HUES64 (cell line): ENCODE results near the gene SERAC1.
"Not testable (repeated sequence)": the region's sequence is repeated elsewhere in the genome, so short reads cannot be mapped to it uniquely, and the experiment has no call there.

ENCODE experiments used
- H3K27ac ChIP-seq: 2 replicates; pipeline ENCODE4 v1.7.0; 2013; ENCODE audit warnings: low read depth, low read length, inconsistent platforms
- H3K27me3 ChIP-seq: 2 replicates; pipeline ENCODE4 v1.6.1; 2013; ENCODE audit warnings: mild to moderate bottlenecking, low read length; ENCODE audit not compliant: insufficient read depth
- H3K36me3 ChIP-seq: 2 replicates; pipeline ENCODE4 v1.6.1; 2013; ENCODE audit warnings: mild to moderate bottlenecking, low read length; ENCODE audit not compliant: insufficient read depth
- H3K4me1 ChIP-seq: 2 replicates; pipeline ENCODE4 v1.6.1; 2013; ENCODE audit warnings: mild to moderate bottlenecking, low read length, moderate library complexity; ENCODE audit not compliant: insufficient read depth
- H3K4me3 ChIP-seq: 2 replicates; pipeline ENCODE4 v1.5.1; 2013; ENCODE audit warnings: mild to moderate bottlenecking, low read length, moderate library complexity
- H3K9ac ChIP-seq: 2 replicates; pipeline ENCODE4 v1.6.1; 2013; ENCODE audit warnings: mild to moderate bottlenecking, low read depth, low read length
- H3K9me3 ChIP-seq: 2 replicates; pipeline ENCODE4 v1.6.1; 2013; ENCODE audit warnings: low read depth, low read length; ENCODE audit not compliant: insufficient read depth
- WGBS: fragments of 150-250, 120-280 bp; methylation state at CpG from one replicate; pipeline ENCODE4 v1.1.7; 2013; ENCODE audit warnings: missing lambda C conversion rate; 5-methylcytosine and 5-hydroxymethylcytosine counted together

SERAC1 gene

DNA sequence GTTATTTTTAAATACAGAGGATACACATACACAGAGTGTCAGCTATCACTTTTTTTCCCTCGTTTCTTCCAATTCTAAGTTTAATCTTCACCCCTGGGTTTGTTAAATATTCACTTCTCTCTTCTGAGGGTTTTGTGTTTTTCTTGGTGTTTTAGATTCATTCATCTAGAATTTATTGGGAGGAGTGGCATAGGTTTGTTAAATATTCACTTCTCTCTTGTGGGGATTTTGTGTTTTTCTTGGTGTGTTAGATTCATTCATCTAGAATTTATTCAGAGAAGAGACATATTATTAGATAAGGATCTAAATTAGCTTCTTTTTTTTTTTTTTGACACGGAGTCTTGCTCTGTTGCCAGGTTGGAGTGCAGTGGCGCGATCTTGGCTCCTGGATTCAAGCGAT, 3.9 kb upstream of the SERAC1 start:
- Histone ChIP-seq H3K9ac (no peak overlapping the region), H3K4me1 (peaks cover 28% of the 10 kb centered on the region), H3K4me3 (no peak overlapping the region), H3K27ac (no peak overlapping the region), H3K9me3 (no peaks in the 10 kb centered on the region), H3K27me3 (peaks cover under 1% of the 10 kb centered on the region), H3K36me3 (peaks cover 6% of the 10 kb centered on the region; the same call in 1 of the 2 replicates)
- WGBS, result 100% methylated on average over 5 of the region's 5 CpGs

DNA sequence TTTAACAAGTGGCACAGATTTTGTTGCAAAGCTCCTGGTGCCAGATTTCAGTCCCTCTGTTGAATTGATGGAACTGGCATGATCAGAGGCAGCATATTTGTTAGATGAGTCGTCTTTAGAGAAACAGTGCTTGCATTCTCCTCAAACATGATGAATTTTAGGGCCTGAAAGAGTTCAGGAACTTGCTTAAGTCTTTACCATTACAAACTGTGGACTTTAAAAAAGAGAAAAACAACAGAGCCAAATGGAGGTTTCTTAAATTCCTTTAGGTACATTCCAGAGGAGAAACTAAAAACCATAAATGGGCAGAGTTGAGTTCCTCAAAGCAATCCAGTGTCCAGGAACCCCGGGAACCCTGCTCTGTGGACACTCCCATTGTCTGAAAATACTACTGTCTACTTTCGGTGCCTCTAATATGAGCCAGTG, 2.6 kb upstream of the SERAC1 start:
- H3K27ac ChIP-seq, result peak overlapping the region; percentile 64
- WGBS, result 82% methylated on average over 3 of the region's 3 CpGs
- peaks cover 33% of the 10 kb centered on the region for H3K4me1 ChIP-seq
- no peaks in the 10 kb centered on the region for H3K9me3 ChIP-seq
- no peak overlapping the region for H3K4me3 ChIP-seq
- no peak overlapping the region for H3K9ac ChIP-seq
- H3K27me3 ChIP-seq, result peaks cover 12% of the 10 kb centered on the region
- H3K36me3 ChIP-seq, result peaks cover 2% of the 10 kb centered on the region; the same call in 1 of the 2 replicates

DNA sequence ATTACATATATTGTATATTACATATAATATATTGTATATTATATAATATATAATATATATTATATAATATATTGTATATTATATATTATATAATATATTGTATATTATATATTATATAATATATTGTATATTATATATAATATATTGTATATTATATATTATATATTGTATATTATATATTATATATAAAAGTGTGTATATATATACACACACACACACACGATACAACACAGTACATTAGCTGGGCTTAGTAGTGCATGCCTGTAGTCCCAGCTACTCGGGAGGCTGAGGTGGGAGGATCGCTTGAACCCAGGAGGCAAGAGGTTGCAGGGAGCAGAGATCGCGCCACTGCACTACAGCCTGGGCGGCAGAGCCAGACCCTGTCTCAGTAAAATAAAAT, 1.6 kb upstream of the SERAC1 start:
- H3K9me3 ChIP-seq, H3K27ac ChIP-seq, H3K36me3 ChIP-seq, H3K9ac ChIP-seq, H3K4me3 ChIP-seq: not testable (repeated sequence)
- 94% methylated on average over 6 of the region's 6 CpGs for WGBS
- H3K4me1 ChIP-seq, result peaks cover 32% of the 10 kb centered on the region
- peaks cover 12% of the 10 kb centered on the region for H3K27me3 ChIP-seq

DNA sequence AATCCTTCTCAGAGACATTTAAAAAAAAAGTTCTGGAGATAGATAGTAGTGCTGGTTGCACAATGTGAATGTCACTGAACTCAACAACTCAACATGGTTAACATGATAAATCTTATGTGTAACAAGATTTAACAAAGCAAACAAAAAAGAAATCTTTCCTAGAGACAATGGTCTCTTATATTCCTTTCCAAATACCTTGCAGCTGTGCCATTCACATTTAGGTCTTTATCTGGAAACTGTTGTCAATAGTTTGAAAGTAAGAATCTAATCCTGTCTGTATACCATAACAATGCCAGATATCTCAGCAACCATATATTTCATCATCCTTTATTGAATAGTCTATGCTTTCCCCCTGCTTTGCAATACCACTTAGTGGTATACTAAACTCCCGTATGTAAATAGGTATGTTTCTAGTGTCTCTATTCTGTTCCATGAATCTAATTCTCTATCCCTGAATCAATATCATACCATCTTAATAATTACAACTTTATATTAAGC, 2.1 kb downstream of the SERAC1 start:
- no peak overlapping the region for H3K4me3 ChIP-seq
- no CpG with 5 or more reads among the region's 1 CpG for WGBS
- no peak overlapping the region for H3K9ac ChIP-seq

DNA sequence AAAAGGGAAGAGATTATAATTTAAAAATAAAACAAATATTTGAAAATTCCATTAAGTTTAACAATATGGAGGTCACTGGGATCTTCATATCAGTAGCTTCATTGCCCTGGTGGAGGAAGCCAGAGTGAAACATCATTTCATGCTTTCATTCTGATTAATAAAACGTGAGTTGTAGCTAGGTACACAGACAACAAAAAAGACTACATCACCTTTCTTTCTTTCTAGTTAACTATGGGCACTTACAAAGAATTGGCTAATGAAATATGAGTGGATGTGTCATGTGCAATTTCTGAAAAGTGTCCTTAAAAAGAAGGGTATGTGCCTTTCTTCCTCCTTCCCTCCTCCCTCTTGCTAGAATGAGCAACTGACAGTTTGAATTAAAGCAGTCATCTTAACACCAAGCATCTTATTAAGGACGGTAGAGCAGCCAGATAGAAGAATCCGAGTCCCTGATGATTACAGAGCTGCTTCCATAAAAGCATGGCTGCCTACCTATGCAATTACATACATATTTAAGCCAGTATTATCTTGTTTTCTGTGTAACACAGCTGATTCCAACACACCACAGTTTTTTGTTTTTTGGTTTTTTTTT, 3.4 kb downstream of the SERAC1 start:
- Histone ChIP-seq H3K9ac (no peak overlapping the region), H3K9me3 (no peaks in the 10 kb centered on the region), H3K4me3 (no peak overlapping the region), H3K27ac (no peak overlapping the region), H3K36me3 (no peaks in the 10 kb centered on the region), H3K27me3 (peaks cover 12% of the 10 kb centered on the region), H3K4me1 (peaks cover 22% of the 10 kb centered on the region)
- 95% methylated on average over 3 of the region's 3 CpGs for WGBS

More for the DNA sequence above, 2.1 kb downstream of the SERAC1 start:
- peaks cover 30% of the 10 kb centered on the region for H3K4me1 ChIP-seq
- H3K9me3 ChIP-seq, result no peaks in the 10 kb centered on the region
- no peak overlapping the region for H3K27ac ChIP-seq
- no peaks in the 10 kb centered on the region for H3K36me3 ChIP-seq
- H3K27me3 ChIP-seq, result peaks cover 12% of the 10 kb centered on the region

DNA sequence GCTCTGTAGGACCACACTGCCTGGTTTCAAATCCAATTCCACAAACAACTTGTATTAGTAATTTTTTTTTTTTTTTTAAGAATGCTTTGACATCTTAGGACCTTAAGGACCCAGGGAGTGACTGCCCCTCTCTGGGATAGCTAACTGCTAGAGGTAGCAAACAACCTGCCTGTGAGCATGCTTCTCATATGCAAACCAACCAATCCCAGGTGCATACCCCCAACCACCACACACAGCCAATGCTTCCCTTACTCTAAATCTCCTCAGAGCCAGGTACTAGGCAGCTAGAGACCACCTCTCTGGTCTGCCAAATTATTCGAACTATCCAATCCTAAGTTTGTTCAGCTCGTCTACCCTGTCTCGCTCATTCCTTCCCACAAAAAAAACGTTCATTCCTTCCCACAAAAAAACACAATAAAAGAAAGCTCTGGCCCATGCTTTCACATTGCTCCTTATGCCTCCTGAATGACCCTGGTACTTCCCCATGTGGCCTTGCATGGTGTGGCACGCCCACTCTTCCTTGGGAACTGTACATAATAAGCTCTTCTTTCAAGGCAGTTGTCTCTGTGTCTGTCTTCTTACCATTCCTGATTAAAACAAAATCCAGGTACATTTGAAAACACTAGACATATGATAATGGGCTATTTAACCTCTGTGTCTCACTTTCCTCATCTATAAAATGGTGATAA, 6.4 kb downstream of the SERAC1 start:
- Histone ChIP-seq H3K9ac (no peak overlapping the region), H3K27ac (no peak overlapping the region), H3K4me1 (peaks cover 19% of the 10 kb centered on the region), H3K27me3 (peaks cover 8% of the 10 kb centered on the region), H3K9me3 (no peaks in the 10 kb centered on the region), H3K36me3 (peaks cover 11% of the 10 kb centered on the region), H3K4me3 (peak overlapping the region; percentile 25; the same call in 1 of the 2 replicates)
- WGBS, result 47% methylated on average over 5 of the region's 5 CpGs

DNA sequence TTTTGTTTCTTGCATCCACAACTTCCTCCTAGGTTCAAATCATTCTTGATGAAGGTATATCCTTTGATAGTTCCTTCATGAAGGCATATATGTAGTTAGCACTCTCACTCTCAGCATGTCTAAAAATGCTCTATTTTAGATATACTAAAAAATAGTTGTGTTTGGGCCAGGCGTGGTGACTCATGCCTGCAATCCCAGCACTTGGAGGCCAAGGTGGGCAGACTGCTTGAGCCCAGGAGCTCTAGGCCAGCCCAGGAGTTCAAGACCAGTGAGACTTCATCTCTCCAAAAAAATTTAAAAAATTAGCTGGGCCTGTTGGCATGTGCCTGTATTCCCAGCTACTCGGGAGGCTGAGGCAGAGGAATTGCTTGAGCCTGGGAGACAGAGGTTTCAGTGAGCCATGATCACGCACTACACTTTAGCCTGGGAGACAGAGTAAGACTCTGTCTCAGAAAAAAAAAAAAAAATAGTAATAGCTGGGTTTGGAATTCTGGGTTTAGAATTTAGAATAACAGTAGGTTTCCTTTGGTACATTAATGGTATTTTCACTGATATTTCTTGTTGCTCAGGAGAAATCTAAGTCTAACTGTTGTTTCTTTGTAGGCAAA, 7.0 kb downstream of the SERAC1 start:
- H3K27ac ChIP-seq, result no peak overlapping the region
- 89% methylated on average over 3 of the region's 3 CpGs for WGBS

DNA sequence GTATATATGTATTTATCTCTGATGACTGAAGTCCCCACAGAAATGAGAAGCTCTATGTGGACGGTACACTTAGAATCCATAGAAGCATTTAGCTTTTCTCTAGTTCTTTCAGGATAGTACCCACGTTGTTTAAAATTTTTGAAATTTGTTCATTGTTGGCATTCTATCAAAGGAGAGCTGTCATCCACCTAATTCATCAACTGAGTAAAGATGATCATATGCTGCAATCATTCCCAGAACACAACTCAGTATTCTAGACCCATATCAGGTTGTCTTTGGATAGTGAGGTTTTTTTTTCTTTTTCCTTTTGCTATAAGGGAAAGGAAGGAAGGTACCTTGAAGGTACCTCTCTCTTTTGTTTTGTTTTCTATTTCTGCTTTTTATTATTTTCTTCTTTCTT, 9.3 kb downstream of the SERAC1 start:
- peaks cover 17% of the 10 kb centered on the region for H3K4me1 ChIP-seq
- H3K27me3 ChIP-seq, result no peaks in the 10 kb centered on the region
- no peak overlapping the region for H3K4me3 ChIP-seq
- H3K9ac ChIP-seq, result no peak overlapping the region
- WGBS, result 86% methylated on average over 2 of the region's 2 CpGs
- H3K9me3 ChIP-seq, result no peaks in the 10 kb centered on the region
- H3K27ac ChIP-seq, result no peak overlapping the region
- H3K36me3 ChIP-seq, result peaks cover 15% of the 10 kb centered on the region

More for the DNA sequence above, 7.0 kb downstream of the SERAC1 start:
- Histone ChIP-seq H3K4me3 (no peak overlapping the region), H3K4me1 (peaks cover 17% of the 10 kb centered on the region), H3K36me3 (peaks cover 15% of the 10 kb centered on the region), H3K9ac (no peak overlapping the region), H3K9me3 (no peaks in the 10 kb centered on the region), H3K27me3 (peaks cover 1% of the 10 kb centered on the region; the same call in 1 of the 2 replicates)

DNA sequence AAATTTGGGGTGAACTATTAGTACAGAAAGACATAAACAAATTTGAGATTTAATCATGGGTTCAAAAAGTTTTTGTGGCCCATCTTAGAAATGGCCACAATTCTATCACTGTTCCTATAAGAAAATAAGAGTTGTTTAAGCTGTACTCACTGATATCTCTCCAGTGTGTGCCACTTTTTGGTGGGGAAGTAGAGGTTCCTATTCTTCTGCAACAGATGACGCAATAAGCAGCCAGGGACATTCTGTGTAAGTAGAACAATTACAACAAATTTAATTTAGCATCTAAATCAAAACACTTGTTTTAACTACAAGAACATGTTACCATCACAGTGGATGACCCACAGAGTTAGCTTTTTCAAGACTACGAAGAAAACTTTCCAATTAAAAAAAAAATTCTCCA, 9.9 kb downstream of the SERAC1 start:
- no peak overlapping the region for H3K27ac ChIP-seq
- peaks cover 17% of the 10 kb centered on the region for H3K4me1 ChIP-seq
- WGBS, result 100% methylated on average over 2 of the region's 2 CpGs
- no peak overlapping the region for H3K9ac ChIP-seq
- H3K36me3 ChIP-seq, result peaks cover 15% of the 10 kb centered on the region
- no peaks in the 10 kb centered on the region for H3K27me3 ChIP-seq
- H3K9me3 ChIP-seq, result no peaks in the 10 kb centered on the region
- no peak overlapping the region for H3K4me3 ChIP-seq

DNA sequence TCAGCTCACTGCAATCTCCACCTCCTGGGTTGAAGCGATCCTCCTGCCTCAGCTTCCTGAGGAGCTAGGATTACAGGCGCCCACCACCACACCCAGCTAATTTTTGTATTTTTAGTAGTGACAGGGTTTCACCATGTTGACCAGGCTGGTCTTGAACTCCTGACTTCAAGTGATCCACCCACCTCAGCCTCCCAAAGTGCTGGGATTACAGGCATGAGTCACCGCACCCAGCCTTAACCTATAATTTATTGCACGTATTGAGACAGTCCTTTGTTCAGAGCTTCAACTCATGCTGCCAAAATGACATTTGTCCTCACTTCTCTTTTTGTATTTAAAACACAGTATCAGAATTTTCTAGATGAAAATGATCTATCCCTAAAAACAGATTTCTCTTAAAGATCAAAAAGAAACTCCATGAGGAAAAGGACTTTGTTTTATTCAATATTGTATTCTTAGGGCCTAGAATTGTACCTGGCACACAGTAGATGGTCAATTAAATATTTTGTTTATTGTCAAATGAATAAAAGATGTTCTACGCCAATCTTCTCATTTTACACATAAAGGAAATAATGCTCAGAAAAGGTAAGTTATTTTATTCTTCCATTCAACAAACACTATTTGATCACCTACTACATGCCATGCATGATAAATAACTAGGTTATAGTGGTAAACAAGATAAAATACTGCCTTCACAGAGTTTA, 10.8 kb downstream of the SERAC1 start:
- WGBS, result 96% methylated on average over 4 of the region's 5 CpGs
- no peaks in the 10 kb centered on the region for H3K27me3 ChIP-seq
- no peak overlapping the region for H3K27ac ChIP-seq
- H3K9me3 ChIP-seq, result no peaks in the 10 kb centered on the region
- H3K36me3 ChIP-seq, result peaks cover 15% of the 10 kb centered on the region
- H3K4me1 ChIP-seq, result peaks cover 15% of the 10 kb centered on the region
- H3K4me3 ChIP-seq, result no peak overlapping the region
- no peak overlapping the region for H3K9ac ChIP-seq

DNA sequence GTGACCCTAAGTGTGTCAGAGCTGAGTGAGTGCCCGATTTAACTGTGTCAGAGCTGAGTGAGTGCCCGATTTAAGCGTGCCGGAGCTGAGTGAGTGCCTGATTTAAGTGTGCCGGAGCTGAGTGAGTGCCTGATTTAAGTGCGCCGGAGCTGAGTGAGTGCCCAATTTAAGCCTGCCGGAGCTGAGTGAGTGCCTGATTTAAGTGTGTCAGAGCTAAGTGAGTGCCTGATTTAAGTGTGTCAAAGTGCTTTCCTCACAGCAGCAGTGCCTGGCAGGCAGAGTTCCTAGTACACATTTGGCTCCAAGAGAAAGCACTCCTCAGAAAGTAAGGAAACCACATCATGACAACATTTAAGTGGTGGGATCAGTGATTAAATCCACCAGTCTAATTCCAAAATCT, 13.2 kb downstream of the SERAC1 start:
- no peaks in the 10 kb centered on the region for H3K4me1 ChIP-seq
- H3K36me3 ChIP-seq, result peaks cover 22% of the 10 kb centered on the region
- 95% methylated on average over 8 of the region's 8 CpGs for WGBS
- no peak overlapping the region for H3K4me3 ChIP-seq
- no peaks in the 10 kb centered on the region for H3K27me3 ChIP-seq
- H3K27ac ChIP-seq, result no peak overlapping the region
- H3K9me3 ChIP-seq, result no peaks in the 10 kb centered on the region
- no peak overlapping the region for H3K9ac ChIP-seq
